Keratinocyte (primary cell): ENCODE measurements around the gene FBXL13. TPM values are rescaled to one million over a fixed set of nuclear protein-coding genes. Genes with fewer than 3 reads are reported as not detected.

Experiments
- DNase-seq: peaks from one replicate; pipeline ENCODE4 v3.0.0-alpha.2; 2011; ENCODE audit warnings: low read depth, missing footprints, low spot score
- FAIRE-seq: peaks from 2 replicates; lab custom pipeline; 2011; peaks lifted over from hg19 to GRCh38; lab: Jason Lieb, UNC
- H2AFZ ChIP-seq: 2 replicates; pipeline ENCODE4 v1.6.0; 2012; ENCODE audit warnings: low read length, control low read depth, inconsistent platforms; ENCODE audit not compliant: control insufficient read depth
- H3K27ac ChIP-seq: 2 replicates; pipeline ENCODE4 v1.5.1; 2011; ENCODE audit warnings: low read length; ENCODE audit not compliant: control insufficient read depth, insufficient read depth
- H3K27me3 ChIP-seq: 3 replicates; pipeline ENCODE4 v1.6.0; 2011; ENCODE audit warnings: low read length; ENCODE audit not compliant: control insufficient read depth, insufficient read depth; ENCODE audit errors: extremely low read depth
- H3K36me3 ChIP-seq, 2 experiments: 2 replicates in 1 of 2; 3 replicates in 1 of 2; pipeline ENCODE4 v1.5.1; 2011; ENCODE audit warnings: low read length in 2 of 2, mild to moderate bottlenecking in 1 of 2; ENCODE audit not compliant: control insufficient read depth in 2 of 2, insufficient read depth in 2 of 2; ENCODE audit errors: extremely low read depth in 1 of 2
- H3K4me1 ChIP-seq: 3 replicates; pipeline ENCODE4 v1.5.1; 2011; ENCODE audit warnings: low read length; ENCODE audit not compliant: control insufficient read depth, insufficient read depth; ENCODE audit errors: extremely low read depth
- H3K4me2 ChIP-seq: 3 replicates; pipeline ENCODE4 v1.6.0; 2011; ENCODE audit warnings: low read depth, low read length; ENCODE audit not compliant: control insufficient read depth, insufficient read depth; ENCODE audit errors: extremely low read depth
- H3K4me3 ChIP-seq, 3 experiments: fragments of 200-600 bp in 1 of 3; sonication (generic) in 1 of 3; 2 replicates in 2 of 3; 3 replicates in 1 of 3; pipeline ENCODE4 v1.5.1; 2011 to 2016; ENCODE audit warnings: low read length in 3 of 3, mild to moderate bottlenecking in 3 of 3, control low read depth in 2 of 3, inconsistent platforms in 1 of 3, low read depth in 1 of 3, mixed read lengths in 1 of 3, mixed run types in 1 of 3, moderate library complexity in 1 of 3; ENCODE audit not compliant: control insufficient read depth in 2 of 3, insufficient read depth in 2 of 3; ENCODE audit errors: extremely low read depth in 1 of 3
- H3K79me2 ChIP-seq: 2 replicates; pipeline ENCODE4 v1.6.0; 2012; ENCODE audit warnings: low read length; ENCODE audit not compliant: control insufficient read depth, insufficient read depth
- H3K9ac ChIP-seq: 3 replicates; pipeline ENCODE4 v1.6.0; 2011; ENCODE audit warnings: low read length; ENCODE audit not compliant: control insufficient read depth, insufficient read depth; ENCODE audit errors: extremely low read depth
- H3K9me1 ChIP-seq: 3 replicates; pipeline ENCODE4 v1.6.0; 2011; ENCODE audit warnings: low read length; ENCODE audit not compliant: control insufficient read depth, insufficient read depth; ENCODE audit errors: extremely low read depth
- H3K9me3 ChIP-seq: 2 replicates; pipeline ENCODE4 v1.5.1; 2012; ENCODE audit warnings: low read depth, low read length; ENCODE audit not compliant: control insufficient read depth
- H4K20me1 ChIP-seq: 3 replicates; pipeline ENCODE4 v1.6.0; 2011; ENCODE audit warnings: low read length; ENCODE audit not compliant: control insufficient read depth, insufficient read depth; ENCODE audit errors: extremely low read depth
- EZH2 ChIP-seq: IDR thresholded peaks from one replicate; pipeline ENCODE4 v1.6.1; 2012; ENCODE audit warnings: inconsistent platforms, mild to moderate bottlenecking, low read length, moderate library complexity
- dilution Hi-C: fragments of 300-500 bp; cut with MboI; formaldehyde crosslinking; loops from one replicate; pipeline ENCODE4 v1.7.0; 2020; ENCODE audit warnings: low sequenced_read_pairs; ENCODE audit not compliant: extremely low pct_ligation_motif_present
- polyA plus RNA-seq, 5 experiments: library from polyadenylated mRNA; depleted of rRNA in 3 of 5; stranded (reverse) in 3 of 5; stranded (forward) in 1 of 5; unstranded in 1 of 5; fragments of >200 nt; gene quantifications; 1 replicate in 1 of 5; 2 replicates in 3 of 5; 3 replicates in 1 of 5; pipeline versions ENCODE4 v1.2.1 to v1.2.3, GENCODE V29; 2011 to 2012; ENCODE audit warnings: missing spikeins in 2 of 5, low read depth in 1 of 5, low replicate concordance in 1 of 5
- TF ChIP-seq, protein P1 (sequence below), 3 experiments: IDR thresholded peaks in 1 of 3; conservative IDR thresholded peaks in 1 of 3; optimal IDR thresholded peaks in 1 of 3; 2 replicates in 2 of 3; 3 replicates in 1 of 3; pipeline versions ENCODE3 to v1.5.1; 2011; ENCODE audit warnings: low read length in 3 of 3, mild to moderate bottlenecking in 3 of 3, moderate library complexity in 2 of 3, control low read depth in 1 of 3, inconsistent platforms in 1 of 3; ENCODE audit not compliant: insufficient read depth in 2 of 3; ENCODE audit errors: extremely low read depth in 1 of 3

Gene FBXL13
- polyA plus RNA-seq, 1 donor (not counting 4 experiments of a cell fraction or from before 2014, with no cell fraction given) = 0.20 TPM

DNA sequence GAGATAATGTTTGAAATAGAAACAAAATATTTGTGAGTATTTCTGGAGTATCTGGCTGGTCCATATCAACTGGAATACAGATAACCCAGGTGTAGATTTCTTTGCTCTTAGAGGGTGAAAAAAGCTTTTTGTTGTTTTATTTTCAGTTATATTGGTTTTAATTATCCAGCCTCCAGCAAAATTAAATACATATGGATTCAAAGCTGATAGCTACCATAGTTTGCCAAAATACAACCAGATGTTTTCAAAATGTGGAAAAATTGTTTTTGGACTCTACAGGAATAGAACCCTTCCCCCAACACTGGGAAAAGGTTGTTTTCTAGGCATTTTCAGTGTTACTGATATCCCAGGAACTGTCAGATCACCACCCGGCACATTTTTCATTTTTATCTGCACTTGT lies 131.7 kb downstream of the FBXL13 start:
- H3K79me2 ChIP-seq = no peaks in the 10 kb centered on the region
- no peak overlapping the region for H3K4me2 ChIP-seq
- TF ChIP-seq, protein P1, sequence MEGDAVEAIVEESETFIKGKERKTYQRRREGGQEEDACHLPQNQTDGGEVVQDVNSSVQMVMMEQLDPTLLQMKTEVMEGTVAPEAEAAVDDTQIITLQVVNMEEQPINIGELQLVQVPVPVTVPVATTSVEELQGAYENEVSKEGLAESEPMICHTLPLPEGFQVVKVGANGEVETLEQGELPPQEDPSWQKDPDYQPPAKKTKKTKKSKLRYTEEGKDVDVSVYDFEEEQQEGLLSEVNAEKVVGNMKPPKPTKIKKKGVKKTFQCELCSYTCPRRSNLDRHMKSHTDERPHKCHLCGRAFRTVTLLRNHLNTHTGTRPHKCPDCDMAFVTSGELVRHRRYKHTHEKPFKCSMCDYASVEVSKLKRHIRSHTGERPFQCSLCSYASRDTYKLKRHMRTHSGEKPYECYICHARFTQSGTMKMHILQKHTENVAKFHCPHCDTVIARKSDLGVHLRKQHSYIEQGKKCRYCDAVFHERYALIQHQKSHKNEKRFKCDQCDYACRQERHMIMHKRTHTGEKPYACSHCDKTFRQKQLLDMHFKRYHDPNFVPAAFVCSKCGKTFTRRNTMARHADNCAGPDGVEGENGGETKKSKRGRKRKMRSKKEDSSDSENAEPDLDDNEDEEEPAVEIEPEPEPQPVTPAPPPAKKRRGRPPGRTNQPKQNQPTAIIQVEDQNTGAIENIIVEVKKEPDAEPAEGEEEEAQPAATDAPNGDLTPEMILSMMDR (optimal IDR thresholded peaks at IDR 0.05 in 1 of 3, IDR thresholded peaks at IDR 0.05 in 1 of 3, conservative IDR thresholded peaks at IDR 0.05 in 1 of 3; ENCODE audit: extremely low read depth in 1 of 3, insufficient read depth in 2 of 3, low read length in 3 of 3) = no peak
- no peak for TF ChIP-seq EZH2
- no peak overlapping the region for H3K9ac ChIP-seq
- H3K27ac ChIP-seq = no peak overlapping the region
- no peaks in the 10 kb centered on the region for H3K27me3 ChIP-seq
- no peaks in the 10 kb centered on the region for H4K20me1 ChIP-seq
- H3K36me3 ChIP-seq = no peaks in the 10 kb centered on the region
- dilution Hi-C loops = no loop called here
- no peaks in the 10 kb centered on the region for H3K9me3 ChIP-seq
- no peak overlapping the region for H2AFZ ChIP-seq
- no peaks in the 10 kb centered on the region for H3K9me1 ChIP-seq
- no peak overlapping the region for H3K4me3 ChIP-seq
- DNase-seq (no peak), FAIRE-seq (no peak)
- no peaks in the 10 kb centered on the region for H3K4me1 ChIP-seq

DNA sequence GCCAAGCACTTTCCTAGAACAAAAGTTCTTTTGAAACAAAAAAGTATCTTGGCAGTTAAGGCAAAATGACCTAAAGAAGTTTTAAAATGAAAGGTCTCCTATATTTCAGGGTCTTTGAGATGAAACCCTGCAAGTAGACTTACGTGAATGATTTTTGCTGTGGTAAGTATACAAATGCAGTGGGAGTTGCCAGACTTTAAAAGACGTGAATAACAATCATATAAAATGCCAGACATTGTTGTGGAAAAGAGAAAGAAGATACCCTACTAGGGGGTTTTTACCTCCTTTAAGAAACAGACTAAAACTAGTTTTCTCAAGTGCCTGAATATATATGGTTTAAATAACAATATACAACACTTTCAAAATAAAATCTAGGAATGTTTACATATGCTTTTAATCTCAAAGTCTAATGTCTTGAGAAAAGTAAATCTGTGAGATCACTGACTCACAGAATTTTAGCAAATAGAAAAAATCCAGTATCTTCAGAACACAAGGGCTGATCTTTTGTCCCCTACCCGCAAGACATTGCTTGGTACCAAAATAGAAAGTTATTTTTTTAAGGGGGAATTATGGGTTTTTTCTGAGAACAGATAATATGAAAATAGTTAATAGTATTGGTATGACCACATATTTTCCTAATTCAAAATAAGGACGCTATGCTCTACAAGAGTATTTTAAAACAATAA lies 132.3 kb downstream of the FBXL13 start:
- no peak overlapping the region for H2AFZ ChIP-seq
- no peaks in the 10 kb centered on the region for H3K36me3 ChIP-seq
- no peaks in the 10 kb centered on the region for H3K27me3 ChIP-seq
- no peaks in the 10 kb centered on the region for H3K4me1 ChIP-seq
- dilution Hi-C loops = no loop called here
- H4K20me1 ChIP-seq = no peaks in the 10 kb centered on the region
- TF ChIP-seq, protein P1 (optimal IDR thresholded peaks at IDR 0.05 in 1 of 3, IDR thresholded peaks at IDR 0.05 in 1 of 3, conservative IDR thresholded peaks at IDR 0.05 in 1 of 3; ENCODE audit: extremely low read depth in 1 of 3, insufficient read depth in 2 of 3, low read length in 3 of 3) = no peak
- TF ChIP-seq EZH2 = no peak
- H3K27ac ChIP-seq = no peak overlapping the region
- no peaks in the 10 kb centered on the region for H3K9me3 ChIP-seq
- H3K9me1 ChIP-seq = no peaks in the 10 kb centered on the region
- FAIRE-seq = no peak
- H3K4me3 ChIP-seq = no peak overlapping the region
- H3K79me2 ChIP-seq = no peaks in the 10 kb centered on the region
- no peak overlapping the region for H3K4me2 ChIP-seq
- H3K9ac ChIP-seq = no peak overlapping the region
- DNase-seq = no peak
